SK-N-SH treated with all-trans-retinoic acid at 6 μM for 48 hours (cell line): ENCODE data around the gene OR6J1.

Experiments used
- BACH2 ChIP-seq: fragments of 250-450 bp; sonication (Bioruptor Pico); IDR thresholded peaks from 2 replicates; pipeline ENCODE4 v1.9.0; 2021; ENCODE audit warnings: mild to moderate bottlenecking, borderline replicate concordance
- CSDC2 ChIP-seq: fragments of 250-450 bp; sonication (Bioruptor Pico); IDR thresholded peaks from 2 replicates; pipeline ENCODE4 v1.5.0; 2020; ENCODE audit warnings: mild to moderate bottlenecking, moderate library complexity
- CSRNP3 ChIP-seq: fragments of 250-450 bp; sonication (Bioruptor Pico); IDR thresholded peaks from 2 replicates; pipeline ENCODE4 v1.5.1; 2021; ENCODE audit warnings: mild to moderate bottlenecking, moderate library complexity
- ESRRG ChIP-seq: fragments of 250-450 bp; sonication (Bioruptor Pico); IDR thresholded peaks from 2 replicates; pipeline ENCODE4 v1.6.1; 2021; ENCODE audit warnings: mild to moderate bottlenecking
- POU6F1 ChIP-seq: fragments of 250-450 bp; sonication (Bioruptor Pico); IDR thresholded peaks from 2 replicates; pipeline ENCODE4 v1.8.0; 2021; ENCODE audit warnings: low read depth, mild to moderate bottlenecking, moderate library complexity, borderline replicate concordance
- ZFP30 ChIP-seq: fragments of 450-650 bp; formaldehyde crosslinking; IDR thresholded peaks from 2 replicates; pipeline ENCODE4 v1.5.0; 2022; ENCODE audit warnings: mild to moderate bottlenecking, moderate library complexity

GRCh38 chr14:22671622-22672021 is 27.5 kb upstream of the OR6J1 start:
- TF ChIP-seq CSRNP3 (CRISPR knock-in tag) (no peak), ZFP30 (CRISPR knock-in tag) (no peak), ESRRG (CRISPR knock-in tag) (no peak), BACH2 (CRISPR knock-in tag) (no peak), CSDC2 (no peak), POU6F1 (CRISPR knock-in tag) (no peak)
